PC-3 (cell line): ENCODE measurements around the gene SUMO4. TPM values are rescaled to one million over a fixed set of nuclear protein-coding genes. Genes with fewer than 3 reads are reported as not detected.

Experiments used
- ATAC-seq: fragments of 200-7000 bp; cut with Tn5 transposase; 2 replicates; pipeline ENCODE4 v1.9.1; 2020; ENCODE audit warnings: mild to moderate bottlenecking, moderate library complexity
- BruUV-seq: library from RNA; stranded (reverse); fragments of 400-500 nt; replicated peaks from 2 replicates; lab custom pipeline; 2021; lab: Mats Ljungman, UMichigan
- CTCF ChIA-PET: fragments of 300-600 bp; sonication (Branson Sonifier 250); formaldehyde crosslinking; loops from one replicate; lab custom pipeline; 2022; ENCODE audit warnings: antibody characterized with exemption; lab: Charles Lee
- POLR2A ChIA-PET: fragments of 300-600 bp; sonication (Branson Sonifier 250); formaldehyde crosslinking; loops from one replicate; lab custom pipeline; 2022; ENCODE audit warnings: antibody characterized with exemption; ENCODE audit not compliant: unreplicated experiment; lab: Charles Lee
- DNase-seq: peaks from one replicate; pipeline ENCODE4 v3.0.0-alpha.2; 2015
- H2AFZ ChIP-seq: fragments of 300-600 bp; sonication (generic); 2 replicates; pipeline ENCODE4 v1.6.0; 2016; ENCODE audit warnings: antibody characterized with exemption, low read length
- H3F3A ChIP-seq: fragments of 300-600 bp; sonication (generic); one replicate; pipeline ENCODE4 v1.6.0; 2017; ENCODE audit warnings: antibody characterized with exemption, low read length, control low read depth, mild to moderate bottlenecking; ENCODE audit not compliant: unreplicated experiment
- H3K27ac ChIP-seq: fragments of 300-600 bp; sonication (generic); 2 replicates; pipeline ENCODE4 v1.5.1; 2016; ENCODE audit warnings: mild to moderate bottlenecking, low read length
- H3K27me3 ChIP-seq: fragments of 300-600 bp; sonication (generic); 2 replicates; pipeline ENCODE4 v1.6.1; 2016; ENCODE audit warnings: low read length, mixed read lengths
- H3K36me3 ChIP-seq: fragments of 300-600 bp; sonication (generic); 2 replicates; pipeline ENCODE4 v1.6.1; 2016; ENCODE audit warnings: low read depth, mixed run types, low read length, mixed read lengths
- H3K4me1 ChIP-seq: fragments of 300-600 bp; sonication (generic); 2 replicates; pipeline ENCODE4 v1.5.1; 2016; ENCODE audit warnings: low read length; ENCODE audit not compliant: insufficient read depth
- H3K4me2 ChIP-seq: fragments of 300-600 bp; sonication (generic); 2 replicates; pipeline ENCODE4 v1.6.0; 2016; ENCODE audit warnings: low read length
- H3K4me3 ChIP-seq: fragments of 300-600 bp; sonication (generic); 2 replicates; pipeline ENCODE4 v1.5.1; 2016; ENCODE audit warnings: mild to moderate bottlenecking, low read length, mixed read lengths
- H3K79me2 ChIP-seq: fragments of 300-600 bp; sonication (generic); 2 replicates; pipeline ENCODE4 v1.6.1; 2017; ENCODE audit warnings: low read length, mixed read lengths
- H3K9ac ChIP-seq: fragments of 300-600 bp; sonication (generic); 2 replicates; pipeline ENCODE4 v1.6.0; 2016; ENCODE audit warnings: mild to moderate bottlenecking, low read length
- H3K9me2 ChIP-seq: fragments of 300-600 bp; sonication (generic); replicated peaks from 2 replicates; pipeline ENCODE4 v1.6.1; 2016; ENCODE audit warnings: mixed run types, low read length, mixed read lengths
- H3K9me3 ChIP-seq: fragments of 300-600 bp; sonication (generic); 2 replicates; pipeline ENCODE4 v1.6.1; 2016; ENCODE audit warnings: low read length, mixed read lengths
- H4K20me1 ChIP-seq: fragments of 300-600 bp; sonication (generic); 2 replicates; pipeline ENCODE4 v1.6.1; 2016; ENCODE audit warnings: low read length, mixed read lengths
- CTCF ChIP-seq: fragments of 300-600 bp; sonication (generic); conservative IDR thresholded peaks from 2 replicates; pipeline ENCODE4 v1.5.1; 2017; ENCODE audit warnings: antibody characterized with exemption, low read depth, mild to moderate bottlenecking, low read length
- EZH2 ChIP-seq: fragments of 300-600 bp; sonication (generic); IDR thresholded peaks from one replicate; pipeline ENCODE4 v1.6.1; 2017; ENCODE audit warnings: antibody characterized with exemption, mild to moderate bottlenecking, low read length; ENCODE audit not compliant: unreplicated experiment
- EZH2phosphoT487 ChIP-seq: fragments of 300-600 bp; sonication (generic); IDR thresholded peaks from 2 replicates; pipeline ENCODE4 v1.6.1; 2018; ENCODE audit warnings: mild to moderate bottlenecking, antibody characterized with exemption, low read length, borderline replicate concordance
- intact Hi-C: fragments of 100-400 bp; cut with micrococcal nuclease; formaldehyde crosslinking; loops from 2 replicates; pipeline ENCODE4 v1.9.0; 2023
- total RNA-seq: library from RNA; depleted of rRNA; stranded (reverse); fragments of >200 nt; gene quantifications from 2 replicates; pipeline ENCODE4 v1.2.3, GENCODE V29; 2014

SUMO4 gene
- total RNA-seq, 1 experiment from 2014 or later = 0.69 TPM

DNA sequence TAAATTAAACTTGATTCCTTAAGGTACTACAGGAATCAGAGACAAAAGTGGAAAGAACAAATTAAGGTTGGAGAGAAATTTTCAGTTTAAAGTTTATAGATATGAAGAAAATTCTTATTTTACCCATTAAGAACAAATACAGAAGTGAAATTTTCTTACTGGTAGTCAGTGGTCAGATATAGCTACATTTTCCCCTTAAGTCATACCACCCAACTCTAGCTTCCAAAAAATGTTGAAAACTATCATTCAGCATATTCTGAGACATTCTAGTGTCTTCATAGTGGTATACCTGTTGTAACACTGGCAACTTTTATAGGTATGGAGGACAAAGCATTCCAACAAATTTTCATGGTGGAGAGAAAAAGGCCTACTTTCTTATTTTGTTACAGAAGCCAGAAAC lies 15.6 kb upstream of the SUMO4 start:
- no peak overlapping the region for H3K9ac ChIP-seq
- BruUV-seq = no TSS peak
- intact Hi-C loops = loop anchor here (5.0 kb wide), 1 partner anchor 52 kb away; no protein-coding TSS in a partner anchor
- ChIA-PET POLR2A (interaction anchor here (0.6 kb wide), 1 partner anchor 8 kb away, joined by 3 read pairs; no protein-coding TSS in a partner anchor), CTCF (no interaction called here)
- no peak for ATAC-seq
- peaks cover 15% of the 10 kb centered on the region; the same call in 1 of the 2 replicates for H3K79me2 ChIP-seq
- no peaks in the 10 kb centered on the region for H3K4me1 ChIP-seq
- H3K9me3 ChIP-seq = no peaks in the 10 kb centered on the region
- H3K27me3 ChIP-seq = no peaks in the 10 kb centered on the region
- no peak overlapping the region for H3K27ac ChIP-seq
- H3K36me3 ChIP-seq = peaks cover 7% of the 10 kb centered on the region; the same call in 1 of the 2 replicates
- H3F3A ChIP-seq = no peaks in the 10 kb centered on the region
- H4K20me1 ChIP-seq = no peaks in the 10 kb centered on the region
- no peak overlapping the region for H3K4me3 ChIP-seq
- no peak overlapping the region for H3K4me2 ChIP-seq
- TF ChIP-seq EZH2phosphoT487 (no peak), EZH2 (no peak), CTCF (no peak)
- H3K9me2 ChIP-seq = no peaks in the 10 kb centered on the region
- H2AFZ ChIP-seq = no peak overlapping the region
- DNase-seq = no peak

GRCh38 chr6:149385998-149386646 lies 13.9 kb upstream of the SUMO4 start:
- Histone ChIP-seq H3K4me1 (no peaks in the 10 kb centered on the region), H3K27ac (no peak overlapping the region), H3F3A (no peaks in the 10 kb centered on the region), H3K79me2 (peaks cover 15% of the 10 kb centered on the region), H3K9me3 (no peaks in the 10 kb centered on the region), H3K9ac (no peak overlapping the region), H3K4me3 (no peak overlapping the region), H3K36me3 (peaks cover 7% of the 10 kb centered on the region; the same call in 1 of the 2 replicates), H3K9me2 (no peaks in the 10 kb centered on the region), H3K4me2 (no peak overlapping the region), H3K27me3 (no peaks in the 10 kb centered on the region), H4K20me1 (no peaks in the 10 kb centered on the region), H2AFZ (no peak overlapping the region)
- intact Hi-C loops = no loop called here
- CTCF ChIA-PET = no interaction called here
- ATAC-seq = no peak
- TF ChIP-seq EZH2phosphoT487 (no peak), EZH2 (no peak), CTCF (no peak)
- DNase-seq = no peak
- no TSS peak for BruUV-seq
- POLR2A ChIA-PET = no interaction called here
